ENCODE results near the gene SMIM24. TPM values are rescaled to one million over a fixed set of nuclear protein-coding genes. Genes with fewer than 3 reads are reported as not detected.

The SMIM24 gene
- total and polyA plus RNA-seq, 9 of the 15 experiments (the other 6 are each of a cell fraction or from before 2014, with no cell fraction given), result 0.45 to 12.3 (median 1.4) TPM; not detected in 1

GRCh38 chr19:3494559-3494958 is 14.2 kb upstream of the SMIM24 start:
- in situ Hi-C loops (cut with MboI), result no loop called here
- BruUV-seq (replicated peaks), result no TSS peak
- H3K27ac ChIP-seq (ENCODE audit: extremely low read depth, low read depth, low read length), result no peak overlapping the region

More at GRCh38 chr19:3494559-3494958, 14.2 kb upstream of the SMIM24 start:
- peak overlapping the region in 1 of 2 experiments; percentile 14; a peak in 1 of 4 replicates for H3K9ac ChIP-seq (ENCODE audit: insufficient read depth in 1 of 2, low read depth in 2 of 2, low read length in 2 of 2)
- intact Hi-C loops (cut with micrococcal nuclease), result no loop called here
- peaks cover 28% of the 10 kb centered on the region for H3K79me2 ChIP-seq (ENCODE audit: control insufficient read depth, insufficient read depth, low read length)
- ChIA-PET POLR2A (interaction anchor here (0.6 to 0.9 kb wide), 4 partner anchors 10 to 121 kb away, joined by 3 read pairs; partner anchors contain the start of gene SMIM24), CTCF (ENCODE audit: low intra/inter-chr PET ratio) (no interaction called here)
- no peaks in the 10 kb centered on the region for H3K27me3 ChIP-seq (ENCODE audit: control insufficient read depth in 2 of 2, insufficient read depth in 2 of 2, low read length in 2 of 2)
- H4K20me1 ChIP-seq (replicated peaks; ENCODE audit: control insufficient read depth, insufficient read depth, low read length), result no peaks in the 10 kb centered on the region
- no peak overlapping the region for H3K4me3 ChIP-seq
- no peak overlapping the region for H3K4me2 ChIP-seq (ENCODE audit: insufficient read depth, low read length)
- no peaks in the 10 kb centered on the region for H3K9me3 ChIP-seq (replicated peaks; ENCODE audit: control insufficient read depth, insufficient read depth, low read depth, low read length)
- 95% methylated on average over 14 of the region's 18 CpGs for WGBS (ENCODE audit: insufficient coverage, low coverage, missing lambda C conversion rate)
- no peak for DNase-seq (ENCODE audit: extremely low read depth in 1 of 4, low spot score in 3 of 4)
- FAIRE-seq, result no peak
- H3K4me1 ChIP-seq (replicated peaks in 1 of 2; ENCODE audit: control insufficient read depth in 2 of 2, insufficient read depth in 2 of 2, low read length in 2 of 2), result peaks cover 2 to 36% of the 10 kb centered on the region in 2 experiments; a peak in 4 of 5 replicates
- H2AFZ ChIP-seq (ENCODE audit: low read depth, low read length), result no peak overlapping the region
- H3K9me1 ChIP-seq (ENCODE audit: control insufficient read depth, insufficient read depth, low read length), result no peaks in the 10 kb centered on the region
- H3K36me3 ChIP-seq (ENCODE audit: control insufficient read depth, insufficient read depth, low read length), result peaks cover 79% of the 10 kb centered on the region
- ATAC-seq, result no peak
- TF ChIP-seq PCBP2 (IDR thresholded peaks at IDR 0.05; ENCODE audit: low read depth, low read length, poor library complexity, severe bottlenecking) (no peak), FOXM1 (IDR thresholded peaks at IDR 0.05; ENCODE audit: low read depth) (no peak), FOXM1 (CRISPR knock-in tag; IDR thresholded peaks at IDR 0.05; ENCODE audit: low read depth) (no peak), TFAM (CRISPR knock-in tag; conservative IDR thresholded peaks at IDR 0.05) (no peak), POLR3G (IDR thresholded peaks at IDR 0.05; ENCODE audit: extremely low read depth, insufficient read length, insufficient replicate concordance) (no peak), EGR1 (conservative IDR thresholded peaks at IDR 0.05) (0 out of 2 replicates have a peak, but pooled peaks have one; percentile 24), CTCF (IDR thresholded peaks at IDR 0.05 in 2 of 3, conservative IDR thresholded peaks at IDR 0.05 in 1 of 3; ENCODE audit: insufficient read depth in 2 of 3, low read depth in 1 of 3, low read length in 3 of 3) (0 out of 6 replicates have a peak, but pooled peaks of 1 of the 3 experiments have one; percentile 4), TCFL5 (CRISPR knock-in tag; conservative IDR thresholded peaks at IDR 0.05) (no peak)
- TF ChIP-seq, protein P1, sequence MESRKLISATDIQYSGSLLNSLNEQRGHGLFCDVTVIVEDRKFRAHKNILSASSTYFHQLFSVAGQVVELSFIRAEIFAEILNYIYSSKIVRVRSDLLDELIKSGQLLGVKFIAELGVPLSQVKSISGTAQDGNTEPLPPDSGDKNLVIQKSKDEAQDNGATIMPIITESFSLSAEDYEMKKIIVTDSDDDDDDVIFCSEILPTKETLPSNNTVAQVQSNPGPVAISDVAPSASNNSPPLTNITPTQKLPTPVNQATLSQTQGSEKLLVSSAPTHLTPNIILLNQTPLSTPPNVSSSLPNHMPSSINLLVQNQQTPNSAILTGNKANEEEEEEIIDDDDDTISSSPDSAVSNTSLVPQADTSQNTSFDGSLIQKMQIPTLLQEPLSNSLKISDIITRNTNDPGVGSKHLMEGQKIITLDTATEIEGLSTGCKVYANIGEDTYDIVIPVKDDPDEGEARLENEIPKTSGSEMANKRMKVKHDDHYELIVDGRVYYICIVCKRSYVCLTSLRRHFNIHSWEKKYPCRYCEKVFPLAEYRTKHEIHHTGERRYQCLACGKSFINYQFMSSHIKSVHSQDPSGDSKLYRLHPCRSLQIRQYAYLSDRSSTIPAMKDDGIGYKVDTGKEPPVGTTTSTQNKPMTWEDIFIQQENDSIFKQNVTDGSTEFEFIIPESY (CRISPR knock-in tag; IDR thresholded peaks at IDR 0.05), result peak; percentile 93
